Activated T-cell treated with anti-CD3 and anti-CD28 coated beads, Interleukin-2, amount 50 U/mL, for 72 hours (primary cell): ENCODE results near the gene PLAU. TPM values are rescaled to one million over a fixed set of nuclear protein-coding genes. Genes with fewer than 3 reads are reported as not detected.
"Not testable (repeated sequence)": the region's sequence is repeated elsewhere in the genome, so short reads cannot be mapped to it uniquely, and the experiment has no call there.

Experiments used
- ATAC-seq, 2 donors: fragments of 150-1000 bp; cut with Tn5 transposase; replicated peaks in 1 of 2; 2 replicates each; pipeline ENCODE4 v1.10.0; 2021; ENCODE audit warnings: moderate library complexity in 2 of 2, mild to moderate bottlenecking in 1 of 2
- DNase-seq, 2 donors: peaks; one replicate each; pipeline ENCODE4 v3.0.0; 2021 to 2022; ENCODE audit warnings: mixed read lengths in 1 of 2
- H3K27ac Mint-ChIP-seq: one replicate; pipeline ENCODE4 v1.8.0; 2022; ENCODE audit warnings: mild to moderate bottlenecking, moderate library complexity, mixed read lengths
- H3K27me3 Mint-ChIP-seq: one replicate; pipeline ENCODE4 v1.8.0; 2022; ENCODE audit warnings: low read depth, mixed read lengths
- H3K36me3 Mint-ChIP-seq, 2 donors: one replicate each; pipeline ENCODE4 v1.8.0; 2022; ENCODE audit warnings: mixed read lengths in 2 of 2, mild to moderate bottlenecking in 1 of 2; ENCODE audit not compliant: insufficient read depth in 2 of 2
- H3K4me1 Mint-ChIP-seq: one replicate; pipeline ENCODE4 v1.8.0; 2022; ENCODE audit warnings: low read depth, mixed read lengths
- H3K4me3 Mint-ChIP-seq, 2 donors: one replicate each; pipeline ENCODE4 v1.8.0; 2022; ENCODE audit warnings: mild to moderate bottlenecking in 2 of 2, mixed read lengths in 2 of 2, moderate library complexity in 2 of 2
- H3K9me3 Mint-ChIP-seq, 2 donors: one replicate each; pipeline ENCODE4 v1.8.0; 2022; ENCODE audit warnings: mixed read lengths in 2 of 2
- total RNA-seq, 2 donors: library from RNA; stranded (reverse); gene quantifications; one replicate each; pipeline ENCODE4 v1.2.3, GENCODE V29; 2022

PLAU gene
- total RNA-seq, 2 donors from 2014 or later = 0.43 to 0.44 TPM

- Mint-ChIP-seq H3K27ac (no peak overlapping the region), H3K27me3 (peaks cover 6% of the 10 kb centered on the region), H3K4me3 (no peak overlapping the region), H3K36me3 (no peaks in the 10 kb centered on the region), H3K9me3 (no peaks in the 10 kb centered on the region), H3K4me1 (peaks cover 25% of the 10 kb centered on the region)
- DNase-seq = no peak
- no peak for ATAC-seq
These were observed 26.9 kb upstream of the PLAU start for GRCh38 chr10:73884017-73884416.

GRCh38 chr10:73886085-73886529 lies 24.8 kb upstream of the PLAU start:
- no peak overlapping the region for H3K27ac Mint-ChIP-seq
- H3K36me3 Mint-ChIP-seq = no peaks in the 10 kb centered on the region
- peaks cover 6% of the 10 kb centered on the region for H3K27me3 Mint-ChIP-seq
- peak; percentile 74 to 76 for DNase-seq
- peaks cover 17% of the 10 kb centered on the region for H3K4me1 Mint-ChIP-seq
- no peaks in the 10 kb centered on the region for H3K9me3 Mint-ChIP-seq
- peak; percentile 88 to 90 for ATAC-seq
- no peak overlapping the region for H3K4me3 Mint-ChIP-seq

GRCh38 chr10:73886661-73887293 lies 24.2 kb upstream of the PLAU start:
- H3K9me3 Mint-ChIP-seq = no peaks in the 10 kb centered on the region
- H3K27me3 Mint-ChIP-seq = peaks cover 8% of the 10 kb centered on the region
- no peaks in the 10 kb centered on the region for H3K36me3 Mint-ChIP-seq
- no peak overlapping the region for H3K4me3 Mint-ChIP-seq
- peaks cover 17% of the 10 kb centered on the region for H3K4me1 Mint-ChIP-seq
- ATAC-seq (no peak), DNase-seq (no peak)
- H3K27ac Mint-ChIP-seq = no peak overlapping the region

GRCh38 chr10:73887294-73888039 lies 23.5 kb upstream of the PLAU start:
- H3K27ac Mint-ChIP-seq = no peak overlapping the region
- no peaks in the 10 kb centered on the region for H3K9me3 Mint-ChIP-seq
- H3K27me3 Mint-ChIP-seq = peaks cover 15% of the 10 kb centered on the region
- no peak overlapping the region for H3K4me3 Mint-ChIP-seq
- no peak for DNase-seq
- no peaks in the 10 kb centered on the region for H3K36me3 Mint-ChIP-seq
- no peak for ATAC-seq
- H3K4me1 Mint-ChIP-seq = peaks cover 17% of the 10 kb centered on the region

GRCh38 chr10:73888514-73888913 lies 22.4 kb upstream of the PLAU start:
- Mint-ChIP-seq H3K27ac (no peak overlapping the region), H3K4me3 (no peak overlapping the region), H3K27me3 (peaks cover 25% of the 10 kb centered on the region)

GRCh38 chr10:73889014-73889413 lies 21.9 kb upstream of the PLAU start:
- ATAC-seq = peak; percentile 88 to 91
- Mint-ChIP-seq H3K4me1 (peaks cover 17% of the 10 kb centered on the region), H3K27me3 (peaks cover 27% of the 10 kb centered on the region), H3K36me3 (no peaks in the 10 kb centered on the region), H3K9me3 (no peaks in the 10 kb centered on the region), H3K4me3 (no peak overlapping the region), H3K27ac (no peak overlapping the region)
- DNase-seq = peak; percentile 62 to 65

More at GRCh38 chr10:73888514-73888913, 22.4 kb upstream of the PLAU start:
- Mint-ChIP-seq H3K36me3 (no peaks in the 10 kb centered on the region), H3K9me3 (no peaks in the 10 kb centered on the region), H3K4me1 (peaks cover 17% of the 10 kb centered on the region)
- ATAC-seq (no peak), DNase-seq (no peak)

GRCh38 chr10:73889416-73889815 lies 21.5 kb upstream of the PLAU start:
- ATAC-seq, H3K27ac Mint-ChIP-seq, DNase-seq, H3K4me3 Mint-ChIP-seq, H3K36me3 Mint-ChIP-seq, H3K9me3 Mint-ChIP-seq: not testable (repeated sequence)
- peaks cover 21% of the 10 kb centered on the region for H3K4me1 Mint-ChIP-seq
- H3K27me3 Mint-ChIP-seq = peaks cover 27% of the 10 kb centered on the region

GRCh38 chr10:73890261-73890660 lies 20.7 kb upstream of the PLAU start:
- Mint-ChIP-seq H3K9me3 (no peaks in the 10 kb centered on the region), H3K4me3 (no peak overlapping the region), H3K27ac (no peak overlapping the region), H3K36me3 (no peaks in the 10 kb centered on the region), H3K4me1 (peaks cover 27% of the 10 kb centered on the region), H3K27me3 (peaks cover 27% of the 10 kb centered on the region)
- no peak for ATAC-seq
- no peak for DNase-seq

GRCh38 chr10:73890830-73891229 lies 20.1 kb upstream of the PLAU start:
- not testable (repeated sequence) for DNase-seq

GRCh38 chr10:73891540-73891939 lies 19.4 kb upstream of the PLAU start:
- Mint-ChIP-seq H3K36me3 (no peaks in the 10 kb centered on the region), H3K27ac (no peak overlapping the region), H3K9me3 (no peaks in the 10 kb centered on the region), H3K4me3 (no peak overlapping the region), H3K27me3 (peaks cover 27% of the 10 kb centered on the region), H3K4me1 (peaks cover 19% of the 10 kb centered on the region)
- ATAC-seq = no peak
- no peak for DNase-seq

More at GRCh38 chr10:73890830-73891229, 20.1 kb upstream of the PLAU start:
- Mint-ChIP-seq H3K27me3 (peaks cover 27% of the 10 kb centered on the region), H3K4me1 (peaks cover 26% of the 10 kb centered on the region)
- H3K27ac Mint-ChIP-seq, H3K9me3 Mint-ChIP-seq, ATAC-seq, H3K4me3 Mint-ChIP-seq, H3K36me3 Mint-ChIP-seq: not testable (repeated sequence)

GRCh38 chr10:73892310-73893030 lies 18.5 kb upstream of the PLAU start:
- Mint-ChIP-seq H3K9me3 (no peaks in the 10 kb centered on the region), H3K36me3 (no peaks in the 10 kb centered on the region), H3K27ac (no peak overlapping the region), H3K4me3 (no peak overlapping the region), H3K4me1 (peaks cover 18% of the 10 kb centered on the region), H3K27me3 (peaks cover 21% of the 10 kb centered on the region)
- DNase-seq (no peak), ATAC-seq (no peak)

- ATAC-seq (no peak), DNase-seq (no peak)
- Mint-ChIP-seq H3K4me1 (peaks cover 18% of the 10 kb centered on the region), H3K27ac (no peak overlapping the region), H3K36me3 (no peaks in the 10 kb centered on the region), H3K9me3 (no peaks in the 10 kb centered on the region), H3K27me3 (peaks cover 21% of the 10 kb centered on the region), H3K4me3 (no peak overlapping the region)
These were observed 17.5 kb upstream of the PLAU start for GRCh38 chr10:73893426-73893825.
